GM11168 (cell line): Measurements from ENCODE around the gene SKI.

Source experiments
- in situ Hi-C: fragments of 300-500 bp; cut with MboI; formaldehyde crosslinking; loops from one replicate; pipeline ENCODE4 v1.12.0; 2022; ENCODE audit warnings: low sequenced_read_pairs; ENCODE audit not compliant: unreplicated experiment

Gene SKI

GRCh38 chr1:2269193-2269921, 41.2 kb downstream of the SKI start:
- in situ Hi-C loops, result no loop called here

DNA sequence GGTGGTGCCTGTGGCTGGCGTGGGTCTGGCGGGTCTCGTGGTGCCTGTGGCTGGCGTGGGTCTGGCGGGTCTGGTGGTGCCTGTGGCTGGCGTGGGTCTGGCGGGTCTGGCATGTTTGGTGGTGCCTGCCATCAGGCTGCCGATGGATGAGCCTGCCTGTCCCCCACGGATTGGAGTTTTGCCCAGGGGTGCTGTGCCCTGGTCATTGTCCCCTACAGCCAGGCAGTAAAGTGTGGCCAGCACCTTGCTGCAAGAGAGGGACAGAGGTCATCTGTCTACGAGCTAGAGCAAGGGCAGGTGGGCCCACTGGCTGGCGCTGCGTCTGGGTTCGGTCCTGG, 41.8 kb downstream of the SKI start:
- in situ Hi-C loops, result no loop called here

- in situ Hi-C loops, result no loop called here
These were observed 42.4 kb downstream of the SKI start for GRCh38 chr1:2270260-2271100.

DNA sequence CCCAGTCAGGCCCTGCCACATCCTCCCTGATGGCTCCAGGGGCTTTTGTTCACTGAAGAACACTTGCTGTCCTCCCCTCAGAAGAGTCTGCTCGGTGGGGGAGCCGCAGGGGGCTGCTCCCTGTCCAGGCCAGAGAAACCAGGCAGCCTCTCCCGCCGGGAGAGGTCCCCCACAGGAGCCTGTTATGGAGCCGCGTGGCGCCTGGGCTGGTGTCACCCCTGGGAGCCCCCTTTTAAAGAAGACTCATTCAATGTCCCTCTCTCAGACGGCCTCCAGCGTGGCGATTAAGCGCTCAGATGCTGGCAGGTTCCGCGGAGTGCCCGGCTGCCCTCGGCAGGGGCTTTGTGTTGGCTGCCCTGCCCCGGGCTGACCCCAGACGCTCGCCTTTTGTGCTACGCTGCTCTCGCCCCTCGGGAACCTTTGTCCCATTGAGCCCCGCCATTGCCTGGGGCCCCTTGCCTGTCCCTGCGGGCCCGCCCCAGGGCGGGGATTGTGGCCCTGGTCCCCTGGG, 43.1 kb downstream of the SKI start:
- in situ Hi-C loops, result no loop called here

- in situ Hi-C loops, result no loop called here
These were observed 43.9 kb downstream of the SKI start for GRCh38 chr1:2271841-2272655.

DNA sequence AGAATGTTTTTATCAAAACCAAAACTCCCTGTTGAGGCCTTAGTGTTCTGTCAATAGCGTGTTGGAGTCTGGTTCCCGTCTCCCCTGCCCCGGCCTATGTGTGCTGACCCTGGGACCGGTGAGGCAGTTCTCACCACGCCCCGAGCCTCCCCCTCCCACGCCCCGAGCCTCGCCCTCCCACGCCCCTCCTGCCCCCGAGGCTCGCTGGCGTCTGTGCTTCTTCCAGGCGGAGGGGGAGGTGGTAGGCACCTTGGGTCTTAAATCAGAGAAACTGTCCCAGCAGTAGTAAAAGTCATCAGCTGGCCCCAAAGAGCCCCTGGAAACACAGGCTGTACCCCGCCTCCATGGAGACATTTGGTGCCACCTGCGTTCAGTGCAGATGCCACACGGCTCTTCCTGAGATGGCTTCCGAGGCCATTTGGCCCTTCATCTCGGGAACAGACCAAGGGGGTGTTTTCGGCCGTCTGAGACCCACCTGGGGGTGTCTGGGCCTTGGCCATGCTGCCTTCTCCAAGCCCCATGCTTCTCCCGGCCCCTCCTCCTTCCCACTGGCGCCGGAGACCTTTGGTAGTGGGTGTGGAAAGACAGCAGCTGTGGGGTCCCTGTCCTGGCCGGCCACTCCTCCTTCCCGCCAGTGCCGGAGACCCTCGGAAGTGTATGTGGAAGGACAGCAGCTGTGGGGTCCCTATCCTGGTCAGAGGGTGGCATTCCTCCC, 44.7 kb downstream of the SKI start:
- in situ Hi-C loops, result no loop called here

DNA sequence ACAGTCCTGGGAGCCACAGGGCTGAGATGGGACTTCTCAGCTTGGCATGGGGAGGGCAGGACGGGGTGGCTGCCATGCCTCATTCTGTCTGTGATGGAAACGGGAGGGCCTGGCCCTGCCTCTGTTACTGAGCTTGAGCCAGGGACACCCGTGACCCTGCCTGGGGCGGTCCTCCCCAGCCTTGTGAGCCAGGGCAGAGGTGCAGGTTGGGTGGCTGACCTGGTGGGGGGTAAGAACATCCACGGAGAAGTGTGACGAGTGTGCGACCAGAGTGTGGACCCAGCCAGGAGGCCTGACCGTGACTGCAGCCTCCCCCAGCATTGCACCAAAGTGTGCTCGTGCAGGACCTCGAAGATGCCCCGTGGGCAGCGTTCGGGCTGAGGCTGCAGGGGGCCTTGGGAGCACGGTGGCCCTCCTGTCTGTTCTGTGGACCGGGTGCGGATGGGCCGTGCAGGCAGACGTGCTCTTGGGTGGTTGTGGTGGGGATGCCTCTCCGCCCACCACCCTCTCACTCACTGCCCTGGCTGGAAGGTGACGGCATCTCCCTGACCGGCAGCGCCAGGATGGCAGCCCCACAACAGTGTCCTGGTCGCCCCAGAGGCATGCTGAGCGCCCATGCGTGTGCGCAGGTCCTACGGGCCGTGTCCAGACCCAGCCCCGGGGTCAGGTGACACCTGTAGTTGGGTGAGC, 45.4 kb downstream of the SKI start:
- in situ Hi-C loops, result no loop called here

- in situ Hi-C loops, result no loop called here
These were observed 46.3 kb downstream of the SKI start for GRCh38 chr1:2274231-2274928.

DNA sequence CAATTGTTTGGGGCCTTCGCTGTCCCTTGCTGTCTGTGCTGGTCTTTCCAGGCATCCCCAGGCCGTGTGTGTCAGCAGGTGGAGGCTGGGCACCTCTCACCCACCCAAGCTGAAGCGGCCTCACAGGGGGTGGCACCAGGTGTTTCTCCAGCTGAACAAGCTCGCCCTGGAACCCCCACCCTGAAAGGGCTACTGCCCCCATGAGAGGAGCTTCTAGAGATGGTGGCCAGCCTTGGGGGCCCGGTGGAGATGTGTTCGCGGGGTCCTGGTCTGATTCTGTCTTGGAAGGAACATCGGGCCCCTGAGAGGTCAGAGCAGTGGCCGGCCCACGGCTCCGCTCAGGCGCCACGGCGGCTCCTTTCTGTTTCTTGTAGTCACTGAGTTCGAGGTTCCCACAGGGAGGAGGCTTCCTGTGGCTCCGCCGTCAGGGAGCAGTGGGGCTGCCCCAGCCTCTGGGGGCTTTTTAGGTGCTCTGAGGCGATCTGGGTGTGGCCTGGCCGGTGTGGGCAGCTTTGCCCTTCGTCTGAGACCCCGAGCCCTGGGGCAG, 46.9 kb downstream of the SKI start:
- in situ Hi-C loops, result no loop called here

GRCh38 chr1:2275796-2276536, 47.8 kb downstream of the SKI start:
- in situ Hi-C loops, result no loop called here

DNA sequence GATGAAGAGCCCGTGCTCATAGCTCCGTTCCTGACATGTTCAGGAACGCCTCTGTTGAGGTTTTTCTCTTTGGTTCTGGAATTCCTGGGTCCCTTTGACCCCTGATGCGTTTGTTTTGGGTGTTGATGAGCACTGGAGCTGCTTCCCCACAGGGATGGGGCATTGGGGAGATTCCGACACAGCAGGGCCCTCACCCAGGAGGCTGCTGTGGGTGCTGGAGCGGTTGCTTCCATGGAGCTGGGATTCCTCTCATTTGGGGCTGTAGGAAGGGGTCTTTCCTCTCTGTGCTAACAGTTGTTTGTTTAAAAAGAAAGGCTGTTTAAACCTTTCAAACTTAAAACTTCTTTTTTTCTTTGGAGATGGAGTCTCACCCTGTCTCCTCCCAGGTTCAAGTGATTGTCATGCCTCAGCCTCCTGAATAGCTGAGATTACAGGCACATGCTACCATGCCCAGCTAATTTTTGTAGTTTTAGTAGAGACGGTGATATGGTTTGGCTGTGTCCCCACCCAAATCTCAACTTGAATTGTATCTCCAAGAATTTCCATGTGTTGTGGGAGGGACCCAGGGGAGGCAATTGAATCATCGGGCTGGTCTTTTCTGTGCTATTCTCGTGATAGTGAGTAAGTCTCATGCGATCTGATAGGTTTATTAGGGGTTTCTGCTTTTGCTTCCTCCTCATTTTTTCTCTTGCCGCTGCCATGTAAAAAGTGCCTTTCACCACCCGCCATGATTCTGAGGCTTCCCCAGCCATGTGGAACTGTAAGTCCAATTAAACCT, 48.9 kb downstream of the SKI start:
- in situ Hi-C loops, result no loop called here

- in situ Hi-C loops, result no loop called here
These were observed 49.8 kb downstream of the SKI start for GRCh38 chr1:2277741-2278488.

DNA sequence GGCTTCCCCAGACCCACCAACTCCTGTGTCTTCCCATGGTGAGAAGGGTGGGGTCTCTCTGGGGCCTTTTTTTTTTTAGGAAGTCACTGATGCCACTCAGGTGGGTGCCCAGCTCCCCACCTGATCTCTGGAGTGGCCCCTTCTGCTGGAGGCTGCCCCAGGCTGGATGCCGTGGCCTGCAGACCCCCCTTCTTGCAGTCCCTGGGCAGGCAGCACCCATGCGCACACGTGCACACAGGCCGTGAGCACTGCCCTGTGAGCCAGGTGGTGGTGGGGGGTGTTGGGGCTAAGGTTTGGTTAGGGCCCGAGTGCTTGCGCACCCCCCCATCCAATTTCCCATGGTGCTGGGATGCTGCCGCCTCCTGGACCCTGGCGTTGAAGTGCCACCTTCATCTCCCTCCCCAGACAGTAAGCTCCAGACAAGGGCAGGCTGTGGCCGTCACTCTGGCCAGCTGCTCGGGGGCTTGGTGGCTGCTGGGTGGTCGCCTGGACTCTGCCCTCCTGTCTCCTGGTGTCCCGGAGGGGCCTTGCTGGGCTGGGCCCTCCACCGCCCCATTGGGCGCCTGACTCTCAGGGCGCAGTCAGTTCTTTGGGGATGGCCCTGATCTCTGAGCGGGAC, 50.6 kb downstream of the SKI start:
- in situ Hi-C loops, result no loop called here

GRCh38 chr1:2279210-2279639, 51.1 kb downstream of the SKI start:
- in situ Hi-C loops, result no loop called here

DNA sequence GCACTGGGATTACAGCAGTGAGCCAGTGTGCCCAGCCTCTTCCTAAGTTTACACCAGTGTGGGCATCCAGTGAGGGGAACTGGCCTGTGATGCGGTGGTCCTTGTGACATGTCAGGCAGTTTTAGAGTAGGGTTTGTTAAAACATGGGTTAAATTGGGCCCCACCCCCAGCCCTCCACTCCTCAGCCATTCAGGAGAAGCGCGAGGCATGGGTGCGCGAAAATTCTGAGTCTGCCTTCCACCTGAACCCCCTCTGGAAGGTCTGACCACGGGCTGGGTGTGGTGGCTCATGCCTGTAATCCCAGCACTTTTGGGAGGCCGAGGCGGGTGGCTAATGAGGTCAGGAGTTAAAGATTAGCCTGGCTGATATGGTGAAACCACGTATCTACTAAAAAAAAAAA, 51.7 kb downstream of the SKI start:
- in situ Hi-C loops, result no loop called here
